ENCODE data around the gene SND1. TPM values are rescaled to one million over a fixed set of nuclear protein-coding genes. Genes with fewer than 3 reads are reported as not detected.

Gene SND1
- total RNA-seq, 2 donors from 2014 or later, result 91.0 to 111 TPM

DNA sequence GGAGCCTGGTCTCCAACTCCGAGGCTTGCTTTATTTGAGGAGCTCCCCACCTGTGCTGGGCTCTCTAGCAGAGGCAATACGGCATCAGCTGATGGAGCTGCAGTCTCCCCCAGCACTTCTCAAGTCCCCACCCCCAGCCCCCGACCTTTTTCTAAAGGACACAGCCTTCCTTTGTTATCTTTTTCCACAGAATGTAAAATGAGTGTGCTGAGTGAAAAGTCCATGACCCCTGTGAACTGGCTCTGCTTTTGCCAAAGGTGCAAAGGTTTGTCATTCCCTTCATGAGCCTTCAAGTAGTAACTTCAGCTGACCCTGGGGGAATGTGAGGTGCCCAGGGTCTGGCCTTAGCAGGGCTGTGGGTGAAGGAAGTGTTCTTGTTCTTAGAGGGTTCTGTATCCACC is 353.8 kb downstream of the SND1 start:
- Histone ChIP-seq H3K4me3 (no peak overlapping the region), H3K27me3 (replicated peaks; ENCODE audit: insufficient read depth) (no peaks in the 10 kb centered on the region), H3K36me3 (no peaks in the 10 kb centered on the region), H3K4me1 (ENCODE audit: control insufficient read depth in 1 of 2, low read depth in 2 of 2) (peaks cover under 1 to 3% of the 10 kb centered on the region in 2 donors), H3K27ac (no peak overlapping the region), H3K9me3 (no peaks in the 10 kb centered on the region)
- no peak for DNase-seq (ENCODE audit: low spot score)
- no peak for TF ChIP-seq CTCF (IDR thresholded peaks at IDR 0.05)
- ATAC-seq (ENCODE audit: insufficient number of reproducible peaks, low FRiP score, low read depth), result no peak

GRCh38 chr7:128006550-128007302 is 354.7 kb downstream of the SND1 start:
- Histone ChIP-seq H3K27me3 (replicated peaks; ENCODE audit: insufficient read depth) (no peaks in the 10 kb centered on the region), H3K4me3 (no peak overlapping the region), H3K9me3 (no peaks in the 10 kb centered on the region), H3K36me3 (no peaks in the 10 kb centered on the region), H3K27ac (no peak overlapping the region), H3K4me1 (ENCODE audit: control insufficient read depth in 1 of 2, low read depth in 2 of 2) (peaks cover 3 to 9% of the 10 kb centered on the region in 2 donors)
- ATAC-seq (ENCODE audit: insufficient number of reproducible peaks, low FRiP score, low read depth) (no peak), DNase-seq (ENCODE audit: low spot score) (no peak)
- TF ChIP-seq CTCF (IDR thresholded peaks at IDR 0.05), result no peak

DNA sequence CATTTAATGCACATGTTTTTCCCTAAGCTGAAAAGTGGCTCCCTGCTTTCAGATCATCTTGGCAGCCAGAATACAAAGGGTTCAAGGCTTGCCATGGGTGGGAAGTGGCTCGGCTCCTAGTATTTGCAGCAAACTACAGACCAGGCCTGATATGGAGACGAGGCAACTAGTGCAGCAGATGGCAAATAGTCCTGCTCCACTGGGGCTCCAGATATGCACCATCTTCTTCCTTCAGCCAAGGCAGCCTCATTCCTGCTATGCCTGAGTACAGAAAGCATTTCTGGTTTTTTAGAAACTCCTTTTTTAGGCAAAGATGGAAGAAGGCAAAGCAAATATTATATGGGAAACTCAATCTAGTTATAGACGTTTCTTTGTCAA is 355.3 kb downstream of the SND1 start:
- no peak for ATAC-seq (ENCODE audit: insufficient number of reproducible peaks, low FRiP score, low read depth)
- Histone ChIP-seq H3K9me3 (no peaks in the 10 kb centered on the region), H3K4me3 (no peak overlapping the region), H3K27me3 (replicated peaks; ENCODE audit: insufficient read depth) (no peaks in the 10 kb centered on the region), H3K27ac (no peak overlapping the region), H3K36me3 (no peaks in the 10 kb centered on the region), H3K4me1 (ENCODE audit: control insufficient read depth in 1 of 2, low read depth in 2 of 2) (peaks cover 3 to 9% of the 10 kb centered on the region in 2 donors)
- no peak for DNase-seq (ENCODE audit: low spot score)
- TF ChIP-seq CTCF (IDR thresholded peaks at IDR 0.05), result no peak

GRCh38 chr7:128008141-128008540 is 356.1 kb downstream of the SND1 start:
- no peak overlapping the region for H3K4me3 ChIP-seq
- DNase-seq (ENCODE audit: low spot score), result no peak
- TF ChIP-seq CTCF (IDR thresholded peaks at IDR 0.05), result no peak
- H3K36me3 ChIP-seq, result no peaks in the 10 kb centered on the region
- no peaks in the 10 kb centered on the region for H3K27me3 ChIP-seq (replicated peaks; ENCODE audit: insufficient read depth)
- no peaks in the 10 kb centered on the region for H3K9me3 ChIP-seq
- no peak for ATAC-seq (ENCODE audit: insufficient number of reproducible peaks, low FRiP score, low read depth)
- H3K4me1 ChIP-seq (ENCODE audit: control insufficient read depth in 1 of 2, low read depth in 2 of 2), result peaks cover 0 to 9% of the 10 kb centered on the region in 2 donors
- H3K27ac ChIP-seq, result no peak overlapping the region

DNA sequence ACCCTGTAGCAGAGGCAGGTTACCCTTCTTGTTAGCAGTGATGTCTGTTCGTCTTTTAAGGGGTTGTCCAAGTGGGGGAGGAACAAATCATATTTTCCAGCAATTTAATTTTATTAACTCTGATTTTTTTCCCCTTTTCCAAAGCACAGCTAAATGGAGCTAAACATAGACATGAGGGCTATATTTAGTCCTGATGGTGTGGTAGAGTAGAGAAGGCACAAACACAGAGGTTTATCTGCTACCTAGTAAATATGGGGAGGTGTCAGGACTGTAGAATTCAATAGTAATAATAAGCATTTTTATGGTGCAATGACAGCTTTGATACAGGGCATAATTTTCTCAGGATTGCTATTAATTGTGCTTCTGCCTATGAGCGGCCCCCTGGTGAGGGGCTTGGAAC is 356.8 kb downstream of the SND1 start:
- Histone ChIP-seq H3K4me3 (no peak overlapping the region), H3K27me3 (replicated peaks; ENCODE audit: insufficient read depth) (no peaks in the 10 kb centered on the region), H3K36me3 (no peaks in the 10 kb centered on the region), H3K27ac (no peak overlapping the region), H3K9me3 (no peaks in the 10 kb centered on the region), H3K4me1 (ENCODE audit: control insufficient read depth in 1 of 2, low read depth in 2 of 2) (peaks cover 0 to 9% of the 10 kb centered on the region in 2 donors)
- DNase-seq (ENCODE audit: low spot score), result no peak
- ATAC-seq (ENCODE audit: insufficient number of reproducible peaks, low FRiP score, low read depth), result no peak
- TF ChIP-seq CTCF (IDR thresholded peaks at IDR 0.05), result no peak
